ENCODE data around the gene CDK15.

Gene CDK15

DNA sequence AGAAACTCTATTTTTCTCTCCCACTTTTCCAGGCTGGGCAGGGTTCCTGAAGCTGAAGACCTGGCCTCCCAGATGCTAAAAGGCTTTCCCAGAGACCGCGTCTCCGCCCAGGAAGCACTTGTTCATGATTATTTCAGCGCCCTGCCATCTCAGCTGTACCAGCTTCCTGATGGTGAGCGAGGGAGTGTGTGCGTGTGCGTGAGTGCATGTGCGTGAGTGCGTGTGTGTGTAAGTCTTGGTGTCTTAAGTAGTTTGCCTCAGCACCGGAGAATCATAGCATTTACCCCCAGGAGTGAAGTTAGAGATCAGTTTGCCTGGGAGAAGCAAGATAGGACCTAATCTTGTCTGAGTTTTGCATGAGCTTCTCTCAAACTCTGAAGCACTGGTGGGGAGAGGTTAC is 73.7 kb downstream of the CDK15 start:
- no peak for DNase-seq

DNA sequence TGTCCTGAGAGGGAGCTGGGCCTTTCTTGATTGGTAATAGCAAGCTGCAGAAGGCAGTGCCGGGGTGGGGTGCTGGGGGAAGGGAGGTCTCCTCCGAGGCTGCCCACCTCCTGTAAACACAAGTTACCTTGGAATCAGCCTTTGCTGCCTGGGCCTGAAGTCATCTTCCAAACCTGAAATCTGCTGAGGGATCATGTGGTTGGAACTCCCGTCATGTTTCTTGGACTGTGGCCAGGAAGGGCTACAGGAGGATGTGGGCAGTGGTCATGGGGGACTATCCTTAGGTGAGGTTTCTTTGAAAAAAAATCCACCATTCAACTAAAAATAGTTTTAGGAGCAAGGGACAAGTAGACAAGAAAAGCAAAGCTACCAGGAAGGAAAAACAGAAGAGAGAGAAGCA is 74.2 kb downstream of the CDK15 start:
- peak; percentile 76 for DNase-seq

DNA sequence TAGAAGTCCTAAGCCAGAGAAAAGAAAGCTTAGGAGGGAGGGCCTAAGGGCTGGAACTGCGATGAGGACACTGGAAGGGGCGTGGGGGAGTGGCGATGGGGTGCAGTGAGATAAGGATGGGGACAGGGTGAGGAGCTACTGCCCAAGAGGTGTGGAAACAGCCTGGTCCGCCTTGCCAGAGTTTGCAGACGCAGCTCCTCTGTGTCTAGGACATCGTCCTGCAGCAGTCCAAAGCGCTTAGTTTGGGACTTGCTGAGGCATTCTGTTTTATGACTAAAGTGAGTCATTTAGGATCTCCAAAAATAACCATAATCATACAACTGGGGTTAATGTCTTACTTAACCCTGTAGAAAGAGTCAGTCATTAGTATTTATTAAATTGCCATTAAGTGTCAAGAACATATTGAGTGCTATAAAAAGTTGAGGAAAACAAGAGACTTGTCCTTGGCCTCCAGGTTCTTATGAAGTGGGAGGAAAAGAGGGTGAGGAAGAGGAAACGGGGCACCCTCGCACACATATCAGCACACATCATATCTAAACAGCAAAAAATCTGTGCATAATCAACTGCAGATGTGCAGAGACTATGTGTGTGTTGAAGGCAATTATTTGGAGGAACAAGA is 74.8 kb downstream of the CDK15 start:
- peak; percentile 76 for DNase-seq

DNA sequence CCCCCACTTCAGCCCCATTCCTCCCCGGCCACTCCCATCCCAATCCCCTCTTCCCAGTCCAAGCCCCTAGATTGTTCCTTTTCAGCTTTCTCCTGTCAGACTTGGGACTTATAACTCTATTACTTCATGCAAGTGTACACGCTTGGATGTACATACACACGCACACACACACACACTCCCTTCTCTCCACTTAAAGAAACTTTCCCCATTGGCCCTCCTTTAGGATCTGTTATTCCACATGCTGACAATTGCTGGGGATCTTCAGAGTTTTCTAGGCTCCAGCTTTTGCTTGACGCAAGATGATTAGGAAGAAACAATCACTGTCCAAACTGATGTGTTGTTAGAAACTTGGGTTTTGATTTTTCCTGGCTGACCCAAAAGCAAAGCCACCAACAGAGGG is 75.4 kb downstream of the CDK15 start:
- DNase-seq, result no peak

DNA sequence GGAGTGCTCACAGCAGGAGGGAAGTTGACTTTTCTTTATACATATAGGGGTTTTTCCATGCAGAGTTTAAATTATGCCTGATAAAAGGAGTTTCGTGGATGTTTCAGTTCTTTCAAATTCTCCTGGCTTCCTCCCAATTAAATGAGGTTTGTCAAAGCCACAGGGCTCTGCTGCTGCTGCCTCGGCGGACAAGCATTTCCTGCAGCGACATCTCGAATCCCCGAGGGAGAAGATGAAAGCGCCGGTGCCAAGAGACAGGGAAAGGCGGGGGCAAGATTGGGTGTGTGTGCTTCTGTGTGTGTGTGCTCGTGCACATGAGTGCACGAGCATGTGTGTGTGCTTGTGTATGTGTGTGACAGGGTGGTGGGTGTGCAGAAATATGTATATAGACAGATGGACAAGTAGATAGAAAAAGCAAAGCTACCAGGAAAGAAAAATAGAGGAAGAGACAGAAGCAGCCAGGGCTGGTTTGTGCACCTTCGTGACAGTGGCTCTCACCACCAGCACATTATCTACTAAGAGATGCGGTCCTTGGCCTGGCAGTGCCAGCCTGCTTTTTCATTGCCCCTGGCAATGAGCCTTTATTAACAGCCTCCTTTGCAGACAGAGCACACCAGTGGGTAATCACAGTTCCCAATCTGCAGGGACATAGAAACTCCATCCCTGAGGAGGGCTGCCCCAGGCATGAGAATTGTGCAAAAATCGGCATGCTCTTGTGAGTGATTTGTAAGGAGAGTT is 76.2 kb downstream of the CDK15 start:
- peak; percentile 43 for DNase-seq

DNA sequence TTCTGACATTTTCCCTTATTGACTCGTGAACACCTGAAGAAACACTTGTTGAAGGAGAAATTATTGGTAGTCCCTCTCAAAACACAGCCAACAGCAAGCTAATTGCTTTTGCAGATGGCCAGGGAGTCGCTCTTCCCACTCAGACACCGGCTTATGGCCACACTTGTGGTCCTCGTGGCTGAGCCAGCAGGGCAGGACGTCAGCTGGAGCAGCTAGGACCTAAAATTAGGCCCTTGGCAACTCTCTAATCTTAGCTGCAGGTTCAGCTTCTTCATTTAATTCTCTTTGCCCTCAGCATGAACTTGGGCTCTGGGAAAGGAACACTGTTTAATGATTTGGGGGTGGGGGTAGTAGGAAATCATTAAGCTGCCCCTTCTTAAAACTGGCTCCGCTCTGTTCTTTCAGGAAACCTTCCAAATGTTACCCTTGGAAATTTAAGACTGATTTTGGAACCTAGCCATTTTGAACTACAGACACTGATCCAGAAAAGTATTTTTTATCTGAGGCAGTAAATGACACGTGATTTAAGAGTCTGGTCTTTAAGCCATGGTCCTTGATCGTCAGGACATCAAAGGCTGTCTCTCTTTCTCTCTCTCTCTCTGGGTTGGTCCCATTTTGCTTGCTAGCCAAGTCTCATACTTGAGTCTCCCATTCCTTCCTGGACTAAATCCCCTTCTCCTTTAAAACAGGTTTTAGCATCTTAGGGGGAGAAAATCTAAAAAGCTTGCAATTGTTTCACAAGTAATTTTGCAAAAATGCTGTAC is 77.5 kb downstream of the CDK15 start:
- no peak for DNase-seq

DNA sequence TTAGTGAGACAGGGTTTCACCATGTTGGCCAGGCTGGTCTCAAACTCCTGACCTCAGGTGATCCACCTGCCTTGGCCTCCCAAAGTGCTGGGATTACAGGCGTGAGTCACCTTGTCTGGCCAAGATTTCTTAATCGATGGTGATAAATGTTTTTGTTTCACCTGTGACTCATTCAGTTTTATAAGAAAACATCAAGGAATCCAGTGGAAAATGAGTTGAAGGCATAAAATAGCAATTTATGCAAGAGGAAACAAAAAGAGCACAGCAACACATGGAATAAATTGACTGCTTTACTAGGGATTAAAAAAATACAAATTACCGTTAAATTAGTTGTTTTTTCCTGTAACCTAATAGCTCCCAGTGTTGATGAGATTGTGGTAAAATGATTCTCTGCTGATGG is 80.2 kb downstream of the CDK15 start:
- DNase-seq, result no peak

DNA sequence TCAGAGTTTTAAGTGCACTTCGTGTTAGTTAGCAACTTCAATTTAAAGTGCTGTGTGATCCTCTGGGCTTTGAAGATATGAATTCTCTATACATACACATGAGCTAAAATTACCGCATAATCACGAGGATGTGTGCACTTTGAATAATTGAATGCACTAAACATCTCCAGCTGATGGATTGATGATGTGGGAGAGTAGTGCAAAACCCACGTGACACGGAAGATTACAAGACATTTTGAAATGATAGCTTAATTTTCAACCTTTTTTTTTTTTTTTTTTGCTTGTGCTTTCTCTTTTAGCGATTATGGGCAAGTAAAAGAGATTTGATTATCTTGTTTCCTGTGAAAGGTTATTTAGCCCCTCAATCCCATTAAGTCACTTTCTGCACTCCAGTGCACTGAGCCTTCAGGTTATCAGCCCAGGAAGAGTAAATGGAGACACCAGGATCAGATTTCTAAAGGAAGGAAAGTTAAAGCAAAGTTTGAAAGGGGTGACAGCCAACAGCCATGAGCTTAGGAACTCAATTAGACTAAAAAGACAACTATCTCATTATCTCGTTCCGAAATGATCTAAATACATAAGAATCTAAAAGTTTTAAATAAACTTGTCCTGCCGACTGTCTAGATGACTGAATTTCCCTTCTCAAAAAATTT is 81.6 kb downstream of the CDK15 start:
- DNase-seq, result peak; percentile 37

DNA sequence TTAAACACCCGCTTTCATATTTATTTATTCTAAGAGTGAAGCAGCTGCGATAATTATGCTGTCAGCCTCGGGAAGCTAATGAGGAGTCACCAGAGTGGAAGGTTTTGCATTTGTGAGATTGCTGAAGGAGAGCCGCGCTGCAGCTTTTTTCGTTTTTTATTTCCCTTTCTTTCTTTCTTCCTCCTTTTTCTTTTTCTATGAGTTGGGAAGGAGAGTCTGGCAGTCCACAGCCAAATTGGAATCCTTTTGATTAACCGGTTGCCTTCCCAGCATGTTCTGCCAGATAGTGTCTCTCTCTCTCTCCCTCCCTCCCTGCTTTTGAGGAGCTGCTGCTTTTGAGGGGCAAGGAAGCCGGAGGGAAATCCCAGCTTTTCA is 82.1 kb downstream of the CDK15 start:
- no peak for DNase-seq

DNA sequence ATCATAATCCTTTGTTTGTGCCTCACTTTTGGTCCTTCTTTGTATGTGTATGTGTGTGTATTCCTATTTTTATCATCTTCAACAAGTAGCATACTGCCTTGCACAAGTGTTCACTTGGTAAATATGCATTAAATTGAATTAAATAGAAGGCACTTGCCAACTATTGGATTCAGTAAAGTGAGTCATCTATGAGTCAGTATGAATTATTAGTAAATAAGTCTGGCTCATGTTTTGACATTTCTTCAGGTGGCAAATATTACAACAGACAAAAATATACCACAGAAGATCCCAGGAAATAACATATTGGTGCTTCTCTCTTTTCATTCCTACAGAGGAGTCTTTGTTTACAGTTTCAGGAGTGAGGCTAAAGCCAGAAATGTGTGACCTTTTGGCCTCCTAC is 84.1 kb downstream of the CDK15 start:
- DNase-seq, result no peak

DNA sequence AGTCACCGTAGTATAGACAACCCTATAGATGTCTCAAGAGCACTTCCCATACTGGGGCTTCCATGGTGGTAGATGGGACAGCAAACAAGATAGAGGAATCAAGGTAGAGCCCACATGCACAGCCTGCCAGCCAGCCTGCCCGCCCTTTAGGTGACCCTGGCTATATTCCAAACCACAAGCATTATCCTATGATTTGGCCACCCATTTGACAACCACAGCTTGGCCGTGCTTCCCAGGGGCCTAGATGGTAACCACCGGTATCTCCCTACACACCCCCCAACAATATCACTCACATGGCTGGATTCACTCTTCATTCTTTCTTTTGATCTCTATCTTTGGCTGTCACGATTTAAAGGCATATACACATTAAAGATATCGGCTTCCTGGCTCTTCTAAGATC is 85.3 kb downstream of the CDK15 start:
- peak; percentile 43 for DNase-seq

DNA sequence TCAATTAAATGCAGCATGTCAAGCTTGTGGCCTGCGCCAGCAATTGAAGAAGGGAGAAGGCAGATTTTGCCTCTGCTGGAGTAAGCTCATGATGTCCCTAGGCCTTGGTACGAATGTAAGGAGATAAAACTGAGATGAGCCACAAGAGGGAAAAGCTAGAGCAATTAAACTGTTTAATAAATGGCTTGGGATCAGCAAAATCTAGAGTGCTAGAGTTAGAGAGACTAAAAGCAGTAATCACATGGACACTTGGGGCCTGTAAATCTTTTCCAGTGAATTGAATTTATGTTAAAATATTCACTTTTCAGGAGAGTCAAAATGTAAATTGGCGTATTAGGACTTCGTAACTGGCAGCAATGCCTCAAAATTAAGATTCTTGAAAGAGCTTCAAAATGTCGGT is 86.2 kb downstream of the CDK15 start:
- no peak for DNase-seq

DNA sequence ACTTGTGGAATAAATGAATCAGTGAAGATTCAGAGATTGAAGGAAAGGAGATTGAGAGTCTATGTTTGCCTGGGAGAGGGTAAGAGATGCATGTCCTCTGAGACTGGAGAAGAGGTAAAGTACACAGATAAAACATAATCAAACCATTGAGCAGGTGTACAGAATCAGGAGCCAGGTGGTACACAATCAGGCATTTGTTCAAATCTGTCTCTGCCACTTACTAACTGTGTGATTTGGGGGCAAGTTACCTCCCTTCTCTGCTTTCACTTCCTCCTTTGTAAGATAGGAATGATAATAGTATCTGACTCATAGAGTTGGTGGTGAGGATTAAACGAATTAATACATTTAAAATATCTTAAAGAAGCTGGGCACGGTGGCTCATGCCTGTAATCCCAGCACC is 94.0 kb downstream of the CDK15 start:
- DNase-seq, result peak; percentile 51

DNA sequence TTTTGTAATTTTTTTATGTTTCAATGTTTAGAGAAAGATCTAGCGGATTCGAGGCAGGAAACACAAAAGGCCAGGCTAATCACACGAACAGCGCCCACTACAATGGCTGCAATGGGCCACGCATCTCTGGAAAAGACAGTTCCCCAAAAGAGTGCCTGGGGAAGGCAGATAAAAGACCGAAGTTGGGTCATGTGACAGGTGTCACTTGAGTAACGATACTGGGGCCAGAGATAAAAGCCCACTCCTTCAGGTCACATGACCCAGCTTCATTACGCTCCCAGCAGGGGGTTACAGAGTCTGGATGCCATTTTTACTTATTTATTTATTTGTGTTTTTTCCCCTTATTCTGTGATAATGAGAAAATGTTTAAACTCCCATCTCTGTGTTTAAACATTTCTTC is 95.4 kb downstream of the CDK15 start:
- peak; percentile 98 for DNase-seq

DNA sequence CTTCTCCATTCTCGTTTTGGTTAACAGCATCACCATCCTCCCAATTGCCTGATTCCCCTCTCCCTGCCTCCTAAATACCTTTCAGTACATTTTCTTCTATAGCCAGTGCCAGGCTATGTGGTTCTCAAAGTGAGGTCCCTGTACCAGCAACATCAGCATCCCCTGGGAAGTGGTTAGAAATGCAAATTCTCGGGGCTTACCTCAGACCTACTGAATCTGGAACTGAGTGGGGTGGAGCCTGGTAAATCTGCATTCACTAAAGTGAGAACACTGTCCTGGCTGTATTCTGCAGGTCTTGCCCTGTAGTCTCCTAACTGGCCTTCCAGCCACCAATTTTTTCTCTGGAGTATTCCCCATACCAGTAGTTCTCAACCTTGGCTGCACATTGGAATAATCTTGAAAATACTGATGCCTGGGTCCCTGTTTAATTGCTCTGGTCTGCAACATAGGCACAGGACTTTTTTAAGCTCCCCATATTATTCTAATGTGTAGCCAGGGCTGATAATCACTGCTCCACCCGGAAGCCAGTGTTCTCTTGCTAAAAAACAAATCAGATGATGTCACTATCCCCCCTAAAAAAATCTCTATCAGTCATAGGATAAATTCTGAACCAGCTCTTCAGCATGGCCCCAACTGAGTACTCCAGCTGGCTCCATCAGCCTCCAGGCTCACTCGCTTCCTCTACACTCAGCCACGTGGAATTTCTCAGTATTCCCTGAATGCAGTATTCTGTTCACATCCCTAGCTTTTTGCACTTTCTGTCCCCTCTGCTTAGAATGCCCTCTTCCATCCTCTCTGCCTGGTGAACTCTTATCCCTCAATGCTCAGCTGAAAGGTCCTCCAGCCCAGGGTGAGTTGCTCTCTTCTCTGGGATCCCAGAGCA is 98.4 kb downstream of the CDK15 start:
- no peak for DNase-seq

DNA sequence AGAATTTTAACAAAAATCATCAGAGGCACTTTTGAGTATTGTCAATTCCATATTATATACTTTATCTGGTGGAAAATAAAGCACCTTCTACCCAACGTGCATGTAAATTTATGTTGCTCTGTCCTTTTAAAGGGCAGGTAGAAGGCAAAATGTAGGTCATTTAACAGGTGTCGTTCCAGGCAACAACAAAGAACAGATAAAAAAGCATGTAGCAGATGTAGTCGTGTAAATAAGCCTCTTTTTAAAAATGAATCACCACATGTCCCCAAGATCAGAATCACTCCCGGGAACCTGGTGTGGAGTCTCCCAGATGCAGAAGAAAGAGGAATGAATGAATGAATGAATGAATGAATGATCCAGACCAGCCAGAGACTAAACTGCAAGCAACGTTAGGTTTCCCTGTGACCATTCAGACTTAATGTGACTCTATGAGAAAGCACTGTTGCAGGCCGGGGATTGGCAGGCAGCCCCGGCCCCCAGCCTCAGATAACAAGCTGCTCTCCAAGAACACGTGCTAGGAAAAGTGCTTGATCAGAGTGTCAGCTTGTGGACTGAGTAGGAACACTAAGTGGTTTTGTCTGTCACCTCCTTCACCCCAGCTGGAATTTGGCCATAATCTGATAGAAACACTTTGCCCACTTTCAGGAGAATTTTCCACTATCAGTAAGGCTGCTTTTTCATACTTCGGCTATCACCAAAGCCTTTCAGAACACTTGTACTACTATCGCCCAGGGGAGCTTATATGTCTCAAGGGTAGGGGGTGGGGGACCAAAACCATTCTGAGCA is 100.6 kb downstream of the CDK15 start:
- peak; percentile 88 for DNase-seq

DNA sequence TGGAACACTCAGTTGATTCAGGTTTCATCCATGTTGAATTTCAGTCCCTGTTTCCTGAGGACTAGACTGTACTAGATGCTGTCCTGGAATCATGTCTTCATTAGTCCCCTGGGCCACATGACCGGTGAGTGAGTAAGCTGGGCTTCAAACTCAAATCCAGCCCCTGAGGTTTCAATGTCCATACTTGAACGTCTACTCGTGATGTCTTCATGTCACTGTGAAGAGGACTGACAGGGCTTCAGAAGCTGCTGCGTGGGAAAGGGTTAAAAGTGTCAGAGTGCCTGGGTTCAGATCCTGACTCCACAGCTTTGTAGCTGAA is 101.2 kb downstream of the CDK15 start:
- no peak for DNase-seq

DNA sequence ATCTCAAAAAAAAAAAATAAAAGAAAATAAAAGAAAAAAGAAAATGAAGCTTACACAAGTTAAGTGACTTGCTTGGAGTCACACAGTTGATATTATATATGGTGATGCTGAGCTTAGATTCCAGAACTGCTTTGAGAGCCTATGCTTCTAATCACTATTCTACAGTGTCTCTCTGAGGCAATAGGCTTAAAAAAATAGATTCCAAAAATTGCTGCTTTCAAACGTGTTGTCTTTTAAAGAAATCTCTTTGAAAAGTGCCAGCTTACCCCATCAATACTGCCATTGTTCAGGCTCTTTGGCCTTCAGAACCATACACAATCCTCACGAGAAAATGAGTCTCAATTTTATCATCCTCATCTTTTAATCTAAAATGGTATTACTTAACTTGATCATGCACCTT is 102.6 kb downstream of the CDK15 start:
- no peak for DNase-seq

DNA sequence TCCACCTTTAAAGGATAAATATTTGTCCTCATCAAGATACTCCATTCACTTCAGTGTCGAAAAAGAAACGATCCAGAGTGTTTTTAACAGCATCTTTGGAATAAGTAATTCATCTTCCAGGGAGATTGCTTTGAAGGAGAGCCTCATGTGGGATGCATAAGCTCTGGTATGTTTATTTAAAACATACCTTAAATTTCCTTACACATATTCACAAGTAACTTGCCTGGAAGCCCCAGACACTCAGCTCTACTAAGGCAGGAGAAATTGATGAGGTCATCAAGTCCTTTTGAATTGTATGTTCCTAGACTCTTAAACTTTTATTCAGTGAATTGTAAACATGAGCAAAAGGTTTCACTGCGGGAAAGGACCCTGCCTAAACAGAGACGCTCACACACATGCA is 103.0 kb downstream of the CDK15 start:
- no peak for DNase-seq

DNA sequence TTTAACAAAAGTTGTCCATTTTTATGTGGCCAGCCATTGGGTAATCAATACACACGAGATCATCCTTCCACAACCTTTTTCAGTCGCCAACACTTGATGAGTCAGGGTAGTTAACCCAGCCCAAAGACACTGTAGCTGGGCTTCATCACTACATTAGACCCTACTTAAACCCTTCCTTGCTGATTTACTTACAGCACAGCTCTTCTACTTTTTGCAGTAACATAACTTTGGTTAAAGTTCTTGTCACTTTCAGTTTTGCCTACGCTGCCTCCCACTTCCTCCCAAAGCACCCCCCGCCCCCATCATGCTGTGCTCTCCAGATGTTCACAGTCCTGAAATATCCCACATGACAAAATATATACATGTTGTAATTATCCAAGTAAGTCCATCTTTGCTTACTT is 103.6 kb downstream of the CDK15 start:
- DNase-seq, result peak; percentile 72

DNA sequence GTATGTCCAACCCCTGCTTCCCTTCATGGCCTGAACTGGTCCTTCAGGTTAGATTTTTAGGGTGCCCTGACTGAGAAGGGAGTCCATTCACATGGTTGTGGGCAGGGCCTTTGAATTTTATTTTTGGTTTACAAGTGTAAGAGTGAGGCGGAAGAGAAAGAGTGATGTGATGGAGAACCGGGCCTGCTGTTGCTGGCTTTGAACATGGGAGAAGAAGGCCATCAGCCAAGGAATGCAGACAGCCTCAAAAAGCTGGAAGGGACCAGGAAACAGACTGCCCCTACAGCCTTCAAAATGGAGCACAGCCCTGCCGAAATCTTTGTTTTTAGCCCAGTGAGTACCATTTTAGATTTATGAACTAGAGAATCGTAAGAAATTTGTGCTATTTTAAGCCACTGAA is 105.0 kb downstream of the CDK15 start:
- DNase-seq, result no peak

DNA sequence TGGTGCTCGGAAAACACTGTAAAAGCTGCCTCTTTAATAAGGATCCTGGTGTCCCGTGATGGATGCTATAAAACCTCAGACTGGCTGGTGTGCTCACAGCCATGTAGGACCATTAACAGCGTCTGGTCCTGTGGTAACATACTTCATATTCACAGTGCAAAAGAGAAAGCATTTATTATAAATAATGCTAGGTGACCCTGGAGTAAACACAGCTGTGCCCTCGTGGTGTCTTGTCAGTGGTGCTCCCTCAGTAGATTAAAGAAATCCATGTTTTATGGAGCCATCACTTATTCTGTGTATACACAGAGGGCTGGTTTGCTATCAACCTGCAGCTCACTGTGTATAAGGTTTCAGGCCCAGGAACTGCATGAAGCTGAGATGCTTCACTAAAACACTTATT is 106.9 kb downstream of the CDK15 start:
- no peak for DNase-seq
